22Rv1 (cell line): ENCODE results near the gene RASL12.

Source experiments
- ZFX ChIP-seq: fragments of 450-650 bp; IDR thresholded peaks from 2 replicates; pipeline ENCODE4 v1.6.1; 2017; ENCODE audit warnings: antibody characterized with exemption, borderline replicate concordance
- TF ChIP-seq, protein P1 (sequence below): fragments of 450-650 bp; IDR thresholded peaks from 2 replicates; pipeline ENCODE4 v1.5.1; 2017; ENCODE audit warnings: mild to moderate bottlenecking

DNA sequence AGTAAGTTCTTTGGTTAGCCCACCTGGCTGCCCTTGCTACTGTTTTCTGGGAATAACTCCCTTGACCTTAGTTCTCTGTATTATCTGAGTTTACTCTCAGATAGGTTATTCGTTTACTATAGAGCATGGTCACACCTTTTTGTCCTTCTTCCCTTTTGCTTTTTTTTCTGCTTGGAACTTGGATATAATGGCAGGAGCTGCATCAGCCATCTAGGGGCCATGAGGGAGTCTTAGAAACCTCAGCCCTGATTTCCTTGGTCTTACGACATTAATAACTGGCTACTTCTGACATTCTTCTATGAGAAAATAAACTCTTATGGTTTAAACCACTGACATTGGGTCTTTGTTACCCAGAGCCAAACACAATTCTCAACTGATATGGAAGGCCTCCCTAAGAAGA is 26.0 kb downstream of the RASL12 start:
- TF ChIP-seq, protein P1, sequence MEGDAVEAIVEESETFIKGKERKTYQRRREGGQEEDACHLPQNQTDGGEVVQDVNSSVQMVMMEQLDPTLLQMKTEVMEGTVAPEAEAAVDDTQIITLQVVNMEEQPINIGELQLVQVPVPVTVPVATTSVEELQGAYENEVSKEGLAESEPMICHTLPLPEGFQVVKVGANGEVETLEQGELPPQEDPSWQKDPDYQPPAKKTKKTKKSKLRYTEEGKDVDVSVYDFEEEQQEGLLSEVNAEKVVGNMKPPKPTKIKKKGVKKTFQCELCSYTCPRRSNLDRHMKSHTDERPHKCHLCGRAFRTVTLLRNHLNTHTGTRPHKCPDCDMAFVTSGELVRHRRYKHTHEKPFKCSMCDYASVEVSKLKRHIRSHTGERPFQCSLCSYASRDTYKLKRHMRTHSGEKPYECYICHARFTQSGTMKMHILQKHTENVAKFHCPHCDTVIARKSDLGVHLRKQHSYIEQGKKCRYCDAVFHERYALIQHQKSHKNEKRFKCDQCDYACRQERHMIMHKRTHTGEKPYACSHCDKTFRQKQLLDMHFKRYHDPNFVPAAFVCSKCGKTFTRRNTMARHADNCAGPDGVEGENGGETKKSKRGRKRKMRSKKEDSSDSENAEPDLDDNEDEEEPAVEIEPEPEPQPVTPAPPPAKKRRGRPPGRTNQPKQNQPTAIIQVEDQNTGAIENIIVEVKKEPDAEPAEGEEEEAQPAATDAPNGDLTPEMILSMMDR = no peak
- no peak for TF ChIP-seq ZFX
